ENCODE data around the gene MYZAP.

GRCh38 chr15:57548835-57549234 lies 42.9 kb upstream of the MYZAP start:
- TF ChIP-seq ZFP36 (IDR thresholded peaks at IDR 0.05; ENCODE audit: borderline replicate concordance, partially characterized antibody) (no peak), CTCF (IDR thresholded peaks at IDR 0.05) (no peak), RFX5 (IDR thresholded peaks at IDR 0.05) (no peak), POLR2A (IDR thresholded peaks at IDR 0.05; ENCODE audit: low read length) (no peak), GATA3 (IDR thresholded peaks at IDR 0.05; ENCODE audit: borderline replicate concordance) (no peak), RAD21 (conservative IDR thresholded peaks at IDR 0.05 in 1 of 2, IDR thresholded peaks at IDR 0.05 in 1 of 2) (no peak), BCL3 (IDR thresholded peaks at IDR 0.05) (no peak), KDM1A (IDR thresholded peaks at IDR 0.05; ENCODE audit: low read depth) (no peak), NFE2L2 (conservative IDR thresholded peaks at IDR 0.05; ENCODE audit: low read length) (no peak), EP300 (IDR thresholded peaks at IDR 0.05) (no peak), ELK1 (IDR thresholded peaks at IDR 0.05; ENCODE audit: low read depth, low read length) (no peak), PHF8 (IDR thresholded peaks at IDR 0.05; ENCODE audit: borderline replicate concordance, low read depth) (no peak), JUNB (IDR thresholded peaks at IDR 0.05) (no peak)
- TF ChIP-seq, protein P1, sequence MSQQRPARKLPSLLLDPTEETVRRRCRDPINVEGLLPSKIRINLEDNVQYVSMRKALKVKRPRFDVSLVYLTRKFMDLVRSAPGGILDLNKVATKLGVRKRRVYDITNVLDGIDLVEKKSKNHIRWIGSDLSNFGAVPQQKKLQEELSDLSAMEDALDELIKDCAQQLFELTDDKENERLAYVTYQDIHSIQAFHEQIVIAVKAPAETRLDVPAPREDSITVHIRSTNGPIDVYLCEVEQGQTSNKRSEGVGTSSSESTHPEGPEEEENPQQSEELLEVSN (IDR thresholded peaks at IDR 0.05; ENCODE audit: borderline replicate concordance, low read depth), result no peak
